HG03103 (cell line): ENCODE results near the gene SPG21.

Experiments used
- ATAC-seq: cut with Tn5 transposase; IDR thresholded peaks from one replicate; pipeline ENCODE4 v1.9.1; 2021; ENCODE audit warnings: low read depth; ENCODE audit not compliant: unreplicated experiment

The SPG21 gene

DNA sequence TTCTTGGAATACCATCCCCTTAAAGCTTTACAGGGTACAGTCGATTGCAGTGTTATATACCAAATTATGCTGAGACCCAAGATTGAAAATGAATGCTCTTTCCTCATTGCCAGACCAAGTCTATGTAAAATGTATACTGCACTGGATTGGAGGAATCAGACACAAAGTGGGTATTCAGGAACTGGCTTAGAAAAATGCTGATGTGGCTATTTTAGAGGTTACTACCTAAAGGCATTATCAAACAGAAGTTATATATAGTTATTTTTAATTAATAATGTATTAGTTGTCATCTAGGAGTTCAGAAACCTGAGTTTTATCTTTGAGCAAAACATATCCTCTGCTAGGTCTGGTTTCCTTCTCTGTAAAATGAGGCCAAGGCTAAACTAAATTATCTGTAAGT lies 3.6 kb upstream of the SPG21 start:
- ATAC-seq, result no peak

- no peak for ATAC-seq
Measured at GRCh38 chr15:64991536-64992135, 1.9 kb upstream of the SPG21 start.

DNA sequence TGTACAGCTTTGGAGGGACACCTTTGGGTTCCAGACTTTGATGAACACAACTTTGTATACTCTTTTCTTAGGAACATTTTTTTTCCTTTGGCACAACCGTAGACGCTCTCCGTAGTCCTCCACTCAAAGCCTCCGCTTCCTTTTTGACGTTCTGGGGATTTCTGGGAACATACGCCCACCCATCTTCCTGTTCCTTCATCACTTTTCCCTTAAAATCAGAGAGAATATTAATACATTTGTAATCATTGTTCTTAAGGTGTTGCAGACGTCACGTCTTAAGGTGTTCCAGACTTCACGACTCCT lies 405 bp upstream of the SPG21 start:
- no peak for ATAC-seq

GRCh38 chr15:64987136-64987535 lies 2.6 kb downstream of the SPG21 start:
- no peak for ATAC-seq

GRCh38 chr15:64985366-64986033 lies 4.2 kb downstream of the SPG21 start:
- ATAC-seq, result no peak

GRCh38 chr15:64982472-64982871 lies 7.2 kb downstream of the SPG21 start:
- ATAC-seq, result no peak

GRCh38 chr15:64981812-64982431 lies 7.8 kb downstream of the SPG21 start:
- no peak for ATAC-seq

DNA sequence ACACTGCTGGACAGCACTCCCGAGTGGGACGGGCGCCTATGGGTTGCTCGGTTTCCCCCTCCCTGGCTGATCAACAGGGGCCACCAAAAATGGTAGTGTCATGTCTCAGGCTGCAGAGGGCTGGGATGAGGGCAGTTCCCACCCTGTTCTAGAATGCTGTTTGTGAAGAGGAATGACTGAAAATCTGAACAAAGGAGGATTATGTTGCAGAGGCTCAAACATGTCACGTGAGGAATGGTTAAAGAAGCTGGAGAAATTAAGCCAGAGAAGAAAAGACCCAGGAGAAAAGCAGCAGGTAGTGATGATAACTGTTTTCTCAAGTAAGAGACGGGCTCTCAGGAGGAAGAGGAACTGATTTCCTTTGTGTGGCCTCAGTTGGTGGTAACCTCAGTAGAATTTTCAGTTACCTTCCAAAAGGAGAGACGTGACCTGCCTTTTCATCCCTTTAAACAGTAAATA lies 10.4 kb downstream of the SPG21 start:
- ATAC-seq, result no peak

DNA sequence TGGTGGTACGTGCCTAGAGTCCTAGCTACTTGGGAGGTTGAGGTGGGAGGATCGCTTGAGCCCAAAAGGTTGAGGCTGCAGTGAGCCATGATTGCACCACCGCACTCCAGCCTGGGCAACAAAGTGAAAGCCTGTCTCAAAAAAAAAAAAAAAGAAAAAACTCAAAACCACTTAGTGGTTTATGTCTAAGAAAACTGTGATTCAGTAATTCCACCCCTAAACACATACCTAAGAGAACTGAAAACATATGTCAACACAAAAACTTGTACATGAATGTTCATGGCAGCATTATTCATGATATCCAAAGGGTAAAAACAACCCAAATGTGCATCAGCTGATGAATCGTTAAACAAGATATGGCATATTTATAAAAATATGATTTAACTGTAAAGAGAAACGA lies 14.3 kb downstream of the SPG21 start:
- ATAC-seq, result no peak

DNA sequence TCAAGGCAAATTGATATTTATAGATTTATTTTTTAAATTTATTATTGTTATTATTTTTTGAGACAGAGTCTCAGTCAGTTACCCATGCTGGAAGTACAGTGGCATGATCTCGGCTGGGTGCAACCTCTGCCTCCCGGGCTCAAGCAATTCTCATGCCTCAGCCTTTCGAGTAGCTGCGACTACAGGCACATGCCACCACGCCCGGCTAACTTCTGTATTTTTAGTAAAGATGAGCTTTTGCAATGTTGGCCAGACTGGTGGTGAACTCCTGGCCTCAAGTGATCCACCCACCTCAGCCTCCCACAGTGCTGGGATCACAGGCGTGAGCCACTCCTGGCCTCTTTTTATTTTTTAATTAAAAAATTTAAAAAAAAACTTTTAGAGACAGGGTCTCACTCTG lies 19.0 kb downstream of the SPG21 start:
- ATAC-seq, result no peak

DNA sequence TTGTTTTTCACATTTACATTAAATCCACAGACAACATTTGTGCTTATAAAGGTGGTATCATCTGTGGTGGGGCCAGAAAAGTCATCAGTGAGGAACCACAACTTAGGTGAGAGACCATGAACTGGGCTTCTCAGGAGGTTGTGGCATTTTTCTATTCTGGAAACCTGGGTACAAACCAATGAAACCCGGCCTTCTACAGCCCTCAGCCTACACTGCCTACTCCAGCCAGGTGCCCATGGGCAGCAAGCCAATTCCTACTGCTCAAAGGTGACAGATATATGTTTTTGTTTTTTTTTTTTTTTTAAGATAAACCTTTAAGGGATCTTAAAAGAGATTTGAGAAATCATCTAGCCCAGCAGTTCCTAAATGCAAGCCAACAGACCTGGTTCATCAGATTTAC lies 20.3 kb downstream of the SPG21 start:
- ATAC-seq, result no peak

DNA sequence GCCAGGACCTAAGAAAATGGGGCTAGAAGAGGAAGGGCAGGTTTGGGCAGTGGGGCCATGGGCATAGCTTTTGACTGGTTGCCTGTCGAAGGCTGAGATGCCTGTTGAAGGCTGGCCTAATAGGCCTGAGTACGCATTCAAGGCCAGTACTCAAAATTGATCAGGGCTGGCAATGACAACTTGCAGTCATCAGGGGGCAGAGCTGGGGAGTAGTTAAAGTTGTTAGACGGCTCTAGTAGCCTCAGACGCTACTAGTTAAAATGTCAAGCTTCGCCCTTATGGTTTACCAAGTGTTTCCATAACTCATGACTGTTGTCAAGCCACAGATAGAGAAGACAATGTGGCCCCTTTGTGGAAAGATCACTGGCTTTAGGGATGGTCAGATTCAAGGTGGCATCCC lies 28.7 kb downstream of the SPG21 start:
- ATAC-seq, result no peak

DNA sequence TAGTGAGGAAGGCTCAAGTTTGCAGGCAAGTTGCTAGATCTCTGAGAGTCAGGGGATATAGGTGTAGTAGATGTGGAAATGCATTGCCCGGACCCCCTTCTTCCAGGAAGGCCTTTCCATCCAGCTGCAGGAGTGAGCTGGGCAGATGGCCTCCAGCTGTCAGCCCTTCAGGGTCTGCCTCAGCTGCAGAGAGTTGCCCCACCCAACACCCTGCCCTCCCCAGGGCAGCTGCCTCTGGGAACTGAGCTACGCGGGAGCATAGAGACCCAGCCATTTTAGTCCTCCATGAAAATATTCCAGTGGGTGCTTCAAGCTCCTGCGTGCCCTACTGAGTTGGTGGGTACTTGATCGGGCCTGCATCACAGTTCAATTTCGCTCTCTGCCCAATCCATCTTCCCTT lies 29.6 kb downstream of the SPG21 start:
- no peak for ATAC-seq

GRCh38 chr15:64959128-64959527 lies 30.6 kb downstream of the SPG21 start:
- ATAC-seq, result no peak

- ATAC-seq, result no peak
Measured at GRCh38 chr15:64954395-64954794, 35.3 kb downstream of the SPG21 start.

DNA sequence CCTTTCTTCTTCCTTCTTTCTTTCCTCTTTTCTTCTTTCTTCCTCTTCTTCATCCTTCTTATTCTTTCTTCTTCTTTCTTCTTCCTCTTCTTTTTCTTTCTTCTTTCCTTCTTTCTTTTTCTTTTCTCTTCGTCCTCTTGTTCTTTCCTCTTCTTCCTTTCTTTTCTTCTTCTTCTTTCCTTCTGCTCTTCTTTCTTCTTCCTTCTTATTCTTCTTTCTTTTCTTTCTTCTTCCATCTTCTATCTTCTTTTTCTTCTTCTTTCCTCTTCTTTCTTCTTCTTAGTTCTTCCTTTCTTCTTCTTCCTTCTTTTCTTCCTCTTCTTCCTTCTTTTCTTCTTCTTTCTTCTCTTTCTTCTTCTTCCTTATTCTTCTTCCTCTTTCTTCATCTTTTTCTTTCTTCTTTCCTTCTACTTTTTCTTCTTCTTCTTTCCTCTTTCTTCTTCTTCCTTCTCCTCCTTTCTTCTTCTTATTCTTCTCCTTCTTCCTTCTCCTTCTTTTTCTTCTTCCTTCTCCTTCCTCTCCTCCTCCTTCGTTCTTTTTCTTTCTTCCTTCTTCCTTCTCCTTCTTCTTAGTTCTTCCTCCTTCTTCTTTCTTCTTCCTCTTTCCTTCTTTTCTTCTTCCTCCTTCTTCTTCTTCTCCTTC lies 37.8 kb downstream of the SPG21 start:
- no peak for ATAC-seq

GRCh38 chr15:64950888-64951287 lies 38.8 kb downstream of the SPG21 start:
- no peak for ATAC-seq

DNA sequence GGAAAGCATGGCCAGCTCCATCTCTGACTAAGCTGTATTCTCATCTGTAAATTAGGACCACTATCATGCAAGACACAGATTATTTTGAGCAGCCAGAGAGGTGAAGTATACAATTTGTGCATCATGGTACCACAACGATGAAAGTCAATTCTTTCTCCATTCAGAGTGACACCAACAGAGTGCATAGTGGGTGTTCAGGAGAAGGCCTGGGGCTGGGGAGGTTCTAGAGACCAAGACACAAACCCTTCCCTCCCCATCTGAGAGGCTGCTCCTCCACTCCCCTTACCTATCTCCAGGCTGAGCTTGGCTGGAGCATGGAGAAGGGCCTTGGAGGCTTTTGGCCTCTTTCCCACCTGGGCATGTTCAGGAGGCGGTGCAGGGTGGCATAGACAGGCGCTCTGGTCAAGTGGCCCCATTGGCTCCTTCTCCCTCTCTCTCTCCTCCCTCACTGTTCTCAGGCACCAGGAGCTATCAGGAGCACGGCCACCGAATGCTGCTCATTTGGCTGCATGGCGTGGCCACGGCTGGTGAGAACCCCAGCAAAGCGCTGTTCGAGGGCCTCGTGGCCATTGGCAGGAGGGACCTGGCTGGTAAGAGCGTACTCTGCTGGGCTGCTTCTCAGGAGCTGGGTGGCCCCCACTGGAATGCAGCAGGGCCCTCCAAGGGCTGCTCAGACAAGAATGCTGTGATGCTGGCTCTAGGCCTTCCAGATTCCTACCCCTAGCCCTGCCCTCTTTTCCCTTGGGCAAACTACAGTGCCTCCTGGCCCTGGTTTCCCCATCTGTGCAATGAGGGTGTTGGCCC lies 40.1 kb downstream of the SPG21 start:
- no peak for ATAC-seq

- no peak for ATAC-seq
Measured at GRCh38 chr15:64948916-64949315, 40.8 kb downstream of the SPG21 start.

DNA sequence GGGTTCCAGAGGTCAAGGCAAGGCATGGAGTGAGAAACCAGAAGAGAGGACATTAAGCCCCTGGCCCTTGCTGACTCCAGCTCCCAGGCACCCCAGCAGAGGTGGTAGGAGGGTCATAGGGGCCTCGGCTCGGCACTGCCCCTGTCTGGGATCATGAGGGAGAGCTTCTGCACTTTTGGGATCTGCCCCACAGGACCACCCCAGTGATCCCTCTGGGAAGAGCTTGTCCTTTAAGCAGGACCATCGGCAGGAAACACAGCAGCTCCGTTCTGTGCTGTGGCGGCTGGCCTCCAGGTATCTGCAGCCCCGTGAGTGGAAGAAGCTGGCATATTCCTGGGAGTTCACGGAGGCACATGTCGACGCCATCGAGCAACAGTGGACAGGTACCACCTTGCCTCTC lies 42.5 kb downstream of the SPG21 start:
- no peak for ATAC-seq

DNA sequence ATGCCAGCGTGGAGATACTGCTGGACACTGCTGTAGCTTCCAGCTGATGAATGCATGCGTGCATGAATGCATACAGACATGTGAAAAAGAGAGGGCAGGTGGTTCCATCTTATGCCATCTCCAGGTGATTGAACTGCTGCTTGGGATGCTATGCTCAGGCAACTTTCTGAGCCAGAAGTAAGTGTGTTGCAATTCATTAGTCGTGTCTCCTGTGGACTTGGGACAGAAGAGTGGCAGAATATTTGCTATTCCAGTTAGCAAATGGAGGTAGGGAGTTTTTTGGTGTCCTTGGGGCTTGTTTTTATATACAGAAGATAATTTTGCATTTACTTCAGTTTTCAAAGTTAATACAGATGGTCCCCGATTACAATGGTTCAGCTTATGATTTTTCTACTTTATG lies 44.8 kb downstream of the SPG21 start:
- no peak for ATAC-seq
